K562 (cell line): Measurements from ENCODE around the gene MEX3D. TPM values are rescaled to one million over a fixed set of nuclear protein-coding genes. Genes with fewer than 3 reads are reported as not detected.

Experiments
- ATAC-seq: fragments of 200-7000 bp; cut with Tn5 transposase; 3 replicates; pipeline ENCODE4 v1.9.1; 2020; ENCODE audit warnings: moderate library complexity
- BruUV-seq: library from RNA; stranded (reverse); fragments of 400-500 nt; replicated peaks from 2 replicates; lab custom pipeline; 2021; lab: Mats Ljungman, UMichigan
- CTCF ChIA-PET: fragments of 300-600 bp; formaldehyde crosslinking; extraction: SDS; loops from one replicate; lab custom pipeline; 2021; ENCODE audit warnings: low intra/inter-chr PET ratio; lab: Yijun Ruan, JAX
- POLR2A ChIA-PET: fragments of 300-600, 350-650 bp; sonication (Branson Sonifier 250); formaldehyde crosslinking; extraction: SDS; loops from one replicate; lab custom pipeline; 2021; ENCODE audit warnings: antibody characterized with exemption, inconsistent platforms; lab: Yijun Ruan, JAX
- DNase-seq, 4 experiments: peaks; one replicate each; pipeline versions ENCODE4 v3.0.0 to v3.0.0-alpha.2; 2011 to 2018; ENCODE audit warnings: low spot score in 3 of 4, mixed read lengths in 3 of 4; ENCODE audit errors: extremely low read depth in 1 of 4
- FAIRE-seq: peaks from 2 replicates; lab custom pipeline; 2011; peaks lifted over from hg19 to GRCh38; lab: Jason Lieb, UNC
- H2AFZ ChIP-seq: 2 replicates; pipeline ENCODE4 v1.6.0; 2011; ENCODE audit warnings: low read depth, low read length, control low read depth, inconsistent platforms
- H3K27ac ChIP-seq: fragments of 200-600 bp; 3 replicates; pipeline ENCODE4 v1.8.0; 2011; ENCODE audit warnings: low read depth, mild to moderate bottlenecking, control low read depth, inconsistent platforms, low read length, moderate library complexity, mixed read lengths; ENCODE audit errors: extremely low read depth
- H3K27me3 ChIP-seq, 2 experiments: fragments of 300-600 bp in 1 of 2; 2 replicates in 1 of 2; 3 replicates in 1 of 2; pipeline versions ENCODE4 v1.6.0 to v1.8.0; 2011; ENCODE audit warnings: inconsistent platforms in 2 of 2, low read length in 2 of 2, mild to moderate bottlenecking in 1 of 2, mixed read lengths in 1 of 2, moderate library complexity in 1 of 2; ENCODE audit not compliant: control insufficient read depth in 2 of 2, insufficient read depth in 2 of 2
- H3K36me3 ChIP-seq: fragments of 300-600 bp; 3 replicates; pipeline ENCODE4 v1.8.0; 2011; ENCODE audit warnings: mild to moderate bottlenecking, low read length, inconsistent platforms; ENCODE audit not compliant: control insufficient read depth, insufficient read depth
- H3K4me1 ChIP-seq, 2 experiments: fragments of 200-600 bp in 1 of 2; replicated peaks in 1 of 2; 2 replicates in 1 of 2; 3 replicates in 1 of 2; pipeline versions ENCODE4 v1.5.1 to v1.8.0; 2011; ENCODE audit warnings: inconsistent platforms in 2 of 2, low read length in 2 of 2, mild to moderate bottlenecking in 1 of 2, mixed read lengths in 1 of 2, moderate library complexity in 1 of 2; ENCODE audit not compliant: control insufficient read depth in 2 of 2, insufficient read depth in 2 of 2
- H3K4me2 ChIP-seq: 2 replicates; pipeline ENCODE4 v1.6.1; 2011; ENCODE audit warnings: low read length, control low read depth, inconsistent platforms, mixed read lengths; ENCODE audit not compliant: insufficient read depth
- H3K4me3 ChIP-seq: fragments of 200-600 bp; sonication (generic), shearing (Covaris generic); 2 replicates; pipeline ENCODE4 v1.5.1; 2016; ENCODE audit warnings: control low read depth, inconsistent platforms
- H3K79me2 ChIP-seq: fragments of 200-600 bp; 3 replicates; pipeline ENCODE4 v1.8.0; 2011; ENCODE audit warnings: low read length, inconsistent platforms; ENCODE audit not compliant: control insufficient read depth, insufficient read depth
- H3K9ac ChIP-seq, 2 experiments: 2 replicates each; pipeline versions ENCODE4 v1.6.0 to v1.6.1; 2011; ENCODE audit warnings: low read depth in 2 of 2, low read length in 2 of 2, control low read depth in 1 of 2, inconsistent platforms in 1 of 2, mild to moderate bottlenecking in 1 of 2, mixed read lengths in 1 of 2; ENCODE audit not compliant: insufficient read depth in 1 of 2
- H3K9me1 ChIP-seq: one replicate; pipeline ENCODE4 v1.6.0; 2011; ENCODE audit warnings: inconsistent platforms, mild to moderate bottlenecking, low read length, moderate library complexity; ENCODE audit not compliant: control insufficient read depth, insufficient read depth
- H3K9me3 ChIP-seq: replicated peaks from 2 replicates; pipeline ENCODE4 v1.5.1; 2011; ENCODE audit warnings: low read depth, low read length, inconsistent platforms; ENCODE audit not compliant: control insufficient read depth, insufficient read depth
- H4K20me1 ChIP-seq: replicated peaks from 2 replicates; pipeline ENCODE4 v1.6.1; 2011; ENCODE audit warnings: low read length, inconsistent platforms, mixed read lengths; ENCODE audit not compliant: control insufficient read depth, insufficient read depth
- ZNF274 ChIP-seq: IDR thresholded peaks from 2 replicates; pipeline ENCODE4 v1.6.1; 2011; ENCODE audit warnings: low read depth, mild to moderate bottlenecking, low read length, moderate library complexity, borderline replicate concordance
- ZNF316 ChIP-seq: fragments of 450-650 bp; IDR thresholded peaks from 2 replicates; pipeline ENCODE4 v1.6.1; 2016
- ZNF395 ChIP-seq: fragments of 200-800 bp; sonication (Bioruptor generic); IDR thresholded peaks from 2 replicates; pipeline ENCODE4 v1.6.1; 2017; ENCODE audit warnings: missing genetic modification characterization, missing compliant biosample characterization
- WGBS: fragments of 100-300 bp; shearing (Covaris generic); methylation state at CpG from one replicate; pipeline ENCODE4 v1.1.6; 2016; ENCODE audit warnings: low coverage, mixed read lengths; ENCODE audit not compliant: insufficient coverage; ENCODE audit errors: missing lambda C conversion rate; 5-methylcytosine and 5-hydroxymethylcytosine counted together
- in situ Hi-C: fragments of 300-500 bp; cut with MboI; formaldehyde crosslinking; loops from 4 replicates; pipeline ENCODE4 v1.15.0; 2018; ENCODE audit warnings: inconsistent platforms, mixed read lengths
- intact Hi-C: fragments of 100-400 bp; cut with micrococcal nuclease; formaldehyde crosslinking; loops from 2 replicates; pipeline ENCODE4 v1.14.2; 2022
- polyA plus RNA-seq, 8 experiments: library from polyadenylated mRNA; depleted of rRNA in 4 of 8; stranded (reverse) in 5 of 8; unstranded in 3 of 8; fragments of >200 nt; fragmentation: Nextera tagmentation in 2 of 8; fragmentation: Illumina TruSeq in 1 of 8; extraction: Ambion mirVana in 2 of 8; extraction: Trizol in 1 of 8; gene quantifications; 2 replicates each; pipeline versions ENCODE4 v1.2.1 to v1.2.3, GENCODE V29; 2011 to 2014; ENCODE audit warnings: inconsistent platforms in 1 of 8, missing spikeins in 1 of 8
- total RNA-seq, 7 experiments: library from RNA; depleted of rRNA in 6 of 7; stranded (reverse); fragments of >200 nt in 6 of 7; fragmentation: Illumina TruSeq in 2 of 7; extraction: Trizol in 2 of 7; gene quantifications; 2 replicates each; pipeline versions ENCODE4 v1.2.1 to v1.2.3, GENCODE V29; 2011 to 2021; ENCODE audit warnings: low replicate concordance in 1 of 7

Gene MEX3D
- total and polyA plus RNA-seq, 9 of the 15 experiments (the other 6 are each of a cell fraction or from before 2014, with no cell fraction given) = 1.7 to 39.3 (median 5.7) TPM

GRCh38 chr19:1555487-1556389 lies 12.4 kb downstream of the MEX3D start (continued):
- no peak for TF ChIP-seq ZNF395 (CRISPR knock-in tag)

DNA sequence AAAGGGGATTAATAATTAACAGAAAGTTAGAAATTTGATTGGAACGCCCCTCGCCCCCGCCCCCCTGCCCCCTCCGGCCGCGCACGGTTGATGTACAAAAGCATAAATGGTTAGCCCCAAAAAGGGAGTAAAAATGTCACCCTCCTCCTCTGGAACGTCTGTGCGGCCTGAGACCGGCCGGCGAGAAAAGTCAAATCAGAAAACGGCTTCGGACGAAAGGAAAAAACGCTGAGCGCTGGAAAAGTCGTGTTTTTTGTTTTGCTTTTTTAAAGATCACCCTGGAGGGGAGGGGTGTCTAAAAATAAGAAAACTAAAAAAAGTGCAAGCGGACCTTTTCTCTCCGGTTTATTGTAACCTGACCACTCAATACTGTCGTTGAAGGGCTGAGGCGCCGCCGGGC lies 13.2 kb downstream of the MEX3D start:
- intact Hi-C loops = no loop called here
- CTCF ChIA-PET = no interaction called here

More for the DNA sequence above, 13.2 kb downstream of the MEX3D start:
- Histone ChIP-seq H3K27me3 (no peaks in the 10 kb centered on the region; a peak in 1 of 5 replicates), H3K36me3 (peaks cover 10% of the 10 kb centered on the region; the same call in 1 of the 3 replicates), H3K4me3 (no peak overlapping the region), H3K9me1 (no peaks in the 10 kb centered on the region), H3K4me1 (peaks cover 3 to 31% of the 10 kb centered on the region in 2 experiments; a peak in 3 of 5 replicates), H3K9me3 (no peaks in the 10 kb centered on the region), H3K79me2 (peaks cover 6% of the 10 kb centered on the region; the same call in 2 of the 3 replicates), H2AFZ (no peak overlapping the region), H4K20me1 (no peaks in the 10 kb centered on the region), H3K4me2 (no peak overlapping the region), H3K27ac (no peak overlapping the region), H3K9ac (no peak overlapping the region)
- BruUV-seq = no TSS peak
- ATAC-seq (no peak), FAIRE-seq (no peak), DNase-seq (no peak)
- in situ Hi-C loops = no loop called here
- TF ChIP-seq ZNF316 = 0 out of 2 replicates have a peak, but pooled peaks have one; percentile 12
- no peak for TF ChIP-seq ZNF274
- 89% methylated on average over 19 of the region's 24 CpGs for WGBS
- POLR2A ChIA-PET = no interaction called here
